ENCODE results near the gene LGALSL.

- TF ChIP-seq CTCF (conservative IDR thresholded peaks at IDR 0.05; ENCODE audit: low read depth, low read length) (no peak), EZH2 (IDR thresholded peaks at IDR 0.05; ENCODE audit: borderline replicate concordance, low read depth, low read length, poor library complexity, severe bottlenecking) (no peak)
These were observed 35.3 kb downstream of the LGALSL start for GRCh38 chr2:64489081-64489751.
